Endothelial cell of umbilical vein (primary cell): Measurements from ENCODE around the gene LPIN1. TPM values are rescaled to one million over a fixed set of nuclear protein-coding genes. Genes with fewer than 3 reads are reported as not detected.

Experiments
- BruUV-seq: library from RNA; stranded (reverse); fragments of 400-500 nt; replicated peaks from 2 replicates; lab custom pipeline; 2021; lab: Mats Ljungman, UMichigan
- CTCF ChIA-PET: fragments of 300-600, 350-600 bp; sonication (Branson Sonifier 250); formaldehyde crosslinking; loops from one replicate; lab custom pipeline; 2021; ENCODE audit warnings: antibody characterized with exemption, inconsistent platforms; lab: Charles Lee
- POLR2A ChIA-PET: fragments of 300-600, 350-600 bp; sonication (Branson Sonifier 250); formaldehyde crosslinking; loops from one replicate; lab custom pipeline; 2021; ENCODE audit warnings: antibody characterized with exemption, inconsistent platforms; lab: Charles Lee
- DNase-seq: peaks from one replicate; pipeline ENCODE4 v3.0.0-alpha.2; 2011; ENCODE audit warnings: low read depth, low spot score
- FAIRE-seq: peaks from 2 replicates; lab custom pipeline; 2011; peaks lifted over from hg19 to GRCh38; lab: Jason Lieb, UNC
- H2AFZ ChIP-seq: 2 replicates; pipeline ENCODE4 v1.6.0; 2012; ENCODE audit warnings: low read depth, low read length, control low read depth, inconsistent platforms
- H3K27ac ChIP-seq: 2 replicates; pipeline ENCODE4 v1.5.1; 2011; ENCODE audit warnings: low read depth, mild to moderate bottlenecking, control low read depth, low read length, moderate library complexity; ENCODE audit not compliant: insufficient read depth
- H3K27me3 ChIP-seq, 2 experiments: 2 replicates each; pipeline versions ENCODE4 v1.6.0 to v1.6.1; 2011; ENCODE audit warnings: low read length in 2 of 2, mixed read lengths in 1 of 2; ENCODE audit not compliant: control insufficient read depth in 2 of 2, insufficient read depth in 2 of 2
- H3K36me3 ChIP-seq, 2 experiments: 2 replicates in 1 of 2; 3 replicates in 1 of 2; pipeline ENCODE4 v1.5.1; 2011; ENCODE audit warnings: low read length in 2 of 2, mild to moderate bottlenecking in 1 of 2, moderate library complexity in 1 of 2; ENCODE audit not compliant: control insufficient read depth in 2 of 2, insufficient read depth in 2 of 2; ENCODE audit errors: extremely low read depth in 1 of 2
- H3K4me1 ChIP-seq: 3 replicates; pipeline ENCODE4 v1.5.1; 2011; ENCODE audit warnings: mild to moderate bottlenecking, low read length; ENCODE audit not compliant: control insufficient read depth, insufficient read depth; ENCODE audit errors: extremely low read depth
- H3K4me2 ChIP-seq: 2 replicates; pipeline ENCODE4 v1.6.1; 2011; ENCODE audit warnings: low read length, control low read depth, mixed read lengths; ENCODE audit not compliant: insufficient read depth
- H3K4me3 ChIP-seq, 3 experiments: fragments of 200-600 bp in 1 of 3; sonication (generic), shearing (Covaris generic) in 1 of 3; replicated peaks in 1 of 3; 2 replicates each; pipeline ENCODE4 v1.5.1; 2011 to 2016; ENCODE audit warnings: control low read depth in 3 of 3, low read length in 3 of 3, mild to moderate bottlenecking in 2 of 3, inconsistent platforms in 1 of 3, low read depth in 1 of 3, moderate library complexity in 1 of 3; ENCODE audit not compliant: insufficient read depth in 1 of 3
- H3K79me2 ChIP-seq: 2 replicates; pipeline ENCODE4 v1.6.0; 2012; ENCODE audit warnings: low read length, inconsistent platforms; ENCODE audit not compliant: control insufficient read depth, insufficient read depth
- H3K9ac ChIP-seq: replicated peaks from 2 replicates; pipeline ENCODE3; 2011; ENCODE audit warnings: low read length, control low read depth; ENCODE audit not compliant: insufficient read depth; ENCODE audit errors: extremely low read depth
- H3K9me1 ChIP-seq: replicated peaks from 3 replicates; pipeline ENCODE4 v1.6.0; 2011; ENCODE audit warnings: mild to moderate bottlenecking, low read length; ENCODE audit not compliant: control insufficient read depth, insufficient read depth; ENCODE audit errors: extremely low read depth
- H3K9me3 ChIP-seq: replicated peaks from 2 replicates; pipeline ENCODE4 v1.5.1; 2012; ENCODE audit warnings: low read length, inconsistent platforms; ENCODE audit not compliant: control insufficient read depth, insufficient read depth
- H4K20me1 ChIP-seq: replicated peaks from 2 replicates; pipeline ENCODE3; 2011; ENCODE audit warnings: mild to moderate bottlenecking, low read length; ENCODE audit not compliant: control insufficient read depth, insufficient read depth; ENCODE audit errors: extremely low read depth
- CTCF ChIP-seq, 2 donors: IDR thresholded peaks; 1 replicate in 1 of 2; 2 replicates in 1 of 2; pipeline ENCODE4 v1.5.1; 2011; ENCODE audit warnings: low read length in 2 of 2, mild to moderate bottlenecking in 2 of 2, moderate library complexity in 2 of 2, control low read depth in 1 of 2, inconsistent platforms in 1 of 2, low read depth in 1 of 2; ENCODE audit not compliant: insufficient read depth in 1 of 2; ENCODE audit errors: extremely low read depth in 1 of 2
- EZH2 ChIP-seq: IDR thresholded peaks from 2 replicates; pipeline ENCODE4 v1.6.1; 2012; ENCODE audit warnings: borderline replicate concordance, low read depth, mild to moderate bottlenecking, moderate library complexity, low read length, inconsistent platforms; ENCODE audit not compliant: severe bottlenecking
- FOS ChIP-seq: IDR thresholded peaks from 2 replicates; pipeline ENCODE4 v1.6.1; 2011; ENCODE audit warnings: mild to moderate bottlenecking, low read length, moderate library complexity, borderline replicate concordance; ENCODE audit not compliant: insufficient read depth
- GATA2 ChIP-seq: IDR thresholded peaks from 2 replicates; pipeline ENCODE4 v1.7.0; 2011; ENCODE audit warnings: low read depth, mild to moderate bottlenecking, moderate library complexity, mixed read lengths, low read length; ENCODE audit not compliant: insufficient read length, insufficient read depth
- JUN ChIP-seq: IDR thresholded peaks from 2 replicates; pipeline ENCODE4 v1.6.1; 2011; ENCODE audit warnings: borderline replicate concordance, low read depth; ENCODE audit not compliant: insufficient read length, insufficient read depth
- MAX ChIP-seq: IDR thresholded peaks from 2 replicates; pipeline ENCODE4 v1.6.1; 2011; ENCODE audit not compliant: insufficient read depth, insufficient read length
- MYC ChIP-seq: IDR thresholded peaks from one replicate; pipeline ENCODE4 v1.6.1; 2011; ENCODE audit warnings: mild to moderate bottlenecking, low read depth, low read length
- POLR2A ChIP-seq: IDR thresholded peaks from 2 replicates; pipeline ENCODE4 v1.6.1; 2012; ENCODE audit warnings: low read depth, mild to moderate bottlenecking, control low read depth, low read length
- POLR2AphosphoS5 ChIP-seq: IDR thresholded peaks from 2 replicates; pipeline ENCODE4 v1.6.1; 2012; ENCODE audit warnings: low read depth, mild to moderate bottlenecking, control low read depth, low read length, moderate library complexity; ENCODE audit not compliant: insufficient read depth
- dilution Hi-C: fragments of 300-500 bp; cut with MboI; formaldehyde crosslinking; loops from one replicate; pipeline ENCODE4 v1.15.0; 2019; ENCODE audit warnings: low sequenced_read_pairs; ENCODE audit not compliant: extremely low pct_ligation_motif_present
- intact Hi-C: fragments of 100-400 bp; cut with micrococcal nuclease; formaldehyde crosslinking; loops from one replicate; pipeline ENCODE4 v1.10.0; 2022
- polyA plus RNA-seq, 4 experiments: library from polyadenylated mRNA; depleted of rRNA in 3 of 4; stranded (reverse) in 3 of 4; unstranded in 1 of 4; fragments of >200 nt; gene quantifications; 2 replicates each; pipeline versions ENCODE4 v1.2.1 to v1.2.3, GENCODE V29; 2011 to 2012; ENCODE audit warnings: missing spikeins in 1 of 4
- total RNA-seq: library from RNA; stranded (reverse); gene quantifications from 2 replicates; pipeline ENCODE4 v1.2.3, GENCODE V29; 2021

Gene LPIN1
- total and polyA plus RNA-seq, 2 donors (not counting 3 experiments of a cell fraction or from before 2014, with no cell fraction given) = 26.6 to 80.4 TPM

GRCh38 chr2:11762799-11763461 lies 16.5 kb downstream of the LPIN1 start:
- H3K79me2 ChIP-seq = peaks cover 51% of the 10 kb centered on the region
- dilution Hi-C loops = loop anchor here (10.0 kb wide), 1 partner anchor 68 kb away; no protein-coding TSS in a partner anchor
- H4K20me1 ChIP-seq = no peaks in the 10 kb centered on the region

More at GRCh38 chr2:11762799-11763461, 16.5 kb downstream of the LPIN1 start:
- no peak overlapping the region for H3K4me3 ChIP-seq
- no peak for TF ChIP-seq POLR2AphosphoS5
- no peak for TF ChIP-seq POLR2A
- peak; percentile 76 for TF ChIP-seq MAX
- no peak for TF ChIP-seq GATA2
- TF ChIP-seq EZH2 = no peak
- TF ChIP-seq JUN = peak; percentile 28
- peak; percentile 55 for TF ChIP-seq MYC
- no peak for TF ChIP-seq CTCF (IDR thresholded peaks at IDR 0.05; ENCODE audit: extremely low read depth in 1 of 2, insufficient read depth in 1 of 2, low read depth in 1 of 2, low read length in 2 of 2)
- TF ChIP-seq FOS = no peak
- H3K9me1 ChIP-seq = no peaks in the 10 kb centered on the region
- TSS peak; percentile 45 for BruUV-seq
- peaks cover 10% of the 10 kb centered on the region for H3K4me1 ChIP-seq
- H3K9me3 ChIP-seq = no peaks in the 10 kb centered on the region
- H3K9ac ChIP-seq = no peak overlapping the region
- H3K36me3 ChIP-seq = peaks cover 13 to 15% of the 10 kb centered on the region in 2 experiments
- DNase-seq (no peak), FAIRE-seq (peak; percentile 75)
- H3K27me3 ChIP-seq = no peaks in the 10 kb centered on the region
- H2AFZ ChIP-seq = no peak overlapping the region
- no peak overlapping the region for H3K4me2 ChIP-seq
- intact Hi-C loops = loop anchor here (1.0 kb wide), 1 partner anchor 19 kb away; no protein-coding TSS in a partner anchor
- POLR2A ChIA-PET = interaction anchor here (0.7 kb wide), 1 partner anchor 703 kb away, joined by 6 read pairs; no protein-coding TSS in a partner anchor
- CTCF ChIA-PET = interaction anchor here (1.0 to 2.0 kb wide), 5 partner anchors 15 to 75 kb away, joined by 3 to 9 read pairs (median 5); no protein-coding TSS in a partner anchor
- no peak overlapping the region for H3K27ac ChIP-seq
